Activated CD8-positive, alpha-beta T cell treated with anti-CD3 and anti-CD28 coated beads, Interleukin-2, amount 10 ng/mL, durations not matched to agents 7 days and 5 days (primary cell): ENCODE measurements around the gene TIE1. TPM values are rescaled to one million over a fixed set of nuclear protein-coding genes. Genes with fewer than 3 reads are reported as not detected.

Experiments used
- ATAC-seq: fragments of 150-1000 bp; cut with Tn5 transposase; one replicate; pipeline ENCODE4 v1.10.0; 2021; ENCODE audit warnings: moderate library complexity
- CTCF ChIA-PET: fragments of 350-600 bp; sonication (Branson Sonifier 250); formaldehyde crosslinking; loops from one replicate; lab custom pipeline; 2021; ENCODE audit warnings: antibody characterized with exemption; lab: Charles Lee
- POLR2A ChIA-PET: fragments of 350-600 bp; sonication (Branson Sonifier 250); formaldehyde crosslinking; loops from one replicate; lab custom pipeline; 2021; ENCODE audit warnings: antibody characterized with exemption; lab: Charles Lee
- DNase-seq: peaks from one replicate; pipeline ENCODE4 v3.0.0-alpha.2; 2020
- H3K27ac Mint-ChIP-seq: one replicate; pipeline ENCODE4 v1.8.0; 2021; ENCODE audit warnings: mild to moderate bottlenecking, mixed read lengths
- H3K27me3 Mint-ChIP-seq: one replicate; pipeline ENCODE4 v1.8.0; 2021; ENCODE audit warnings: low read depth, mixed read lengths
- H3K36me3 Mint-ChIP-seq: one replicate; pipeline ENCODE4 v1.8.0; 2021; ENCODE audit warnings: low read depth, mixed read lengths
- H3K4me1 Mint-ChIP-seq: one replicate; pipeline ENCODE4 v1.8.0; 2021; ENCODE audit warnings: low read depth, mixed read lengths
- H3K4me3 Mint-ChIP-seq: one replicate; pipeline ENCODE4 v1.8.0; 2021; ENCODE audit warnings: mild to moderate bottlenecking, mixed read lengths
- H3K9me3 Mint-ChIP-seq: one replicate; pipeline ENCODE4 v1.8.0; 2022; ENCODE audit warnings: mixed read lengths; ENCODE audit not compliant: insufficient read depth
- total RNA-seq, 2 experiments: library from RNA; stranded (reverse); gene quantifications; one replicate each; pipeline ENCODE4 v1.2.3, GENCODE V29; 2021

The TIE1 gene
- total RNA-seq, 2 experiments from 2014 or later = 0.53 to 1.3 TPM

DNA sequence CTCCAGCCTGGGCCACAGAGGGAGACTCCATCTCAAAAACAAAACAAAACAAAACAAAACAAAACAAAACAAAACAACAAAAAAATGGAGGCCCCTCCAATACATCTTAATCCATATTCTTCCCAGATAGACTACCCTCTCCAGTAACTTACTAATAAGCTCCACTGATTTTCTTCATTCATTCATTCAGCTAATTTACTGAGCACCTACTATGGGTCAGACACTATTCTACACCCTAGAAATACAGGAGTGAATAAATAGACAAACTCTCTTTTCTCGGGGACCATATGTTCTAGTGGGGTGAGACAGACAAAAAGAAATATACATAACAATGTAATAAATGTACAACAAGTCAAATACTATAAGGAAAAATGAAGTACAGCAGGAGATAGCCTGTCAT, 50.2 kb downstream of the TIE1 start:
- peaks cover 6% of the 10 kb centered on the region for H3K36me3 Mint-ChIP-seq
- no peak for ATAC-seq
- ChIA-PET POLR2A (no interaction called here), CTCF (no interaction called here)
- H3K9me3 Mint-ChIP-seq = no peaks in the 10 kb centered on the region
- H3K27ac Mint-ChIP-seq = no peak overlapping the region
- no peaks in the 10 kb centered on the region for H3K27me3 Mint-ChIP-seq
- H3K4me1 Mint-ChIP-seq = peaks cover 17% of the 10 kb centered on the region
- no peak for DNase-seq
- H3K4me3 Mint-ChIP-seq = no peak overlapping the region

DNA sequence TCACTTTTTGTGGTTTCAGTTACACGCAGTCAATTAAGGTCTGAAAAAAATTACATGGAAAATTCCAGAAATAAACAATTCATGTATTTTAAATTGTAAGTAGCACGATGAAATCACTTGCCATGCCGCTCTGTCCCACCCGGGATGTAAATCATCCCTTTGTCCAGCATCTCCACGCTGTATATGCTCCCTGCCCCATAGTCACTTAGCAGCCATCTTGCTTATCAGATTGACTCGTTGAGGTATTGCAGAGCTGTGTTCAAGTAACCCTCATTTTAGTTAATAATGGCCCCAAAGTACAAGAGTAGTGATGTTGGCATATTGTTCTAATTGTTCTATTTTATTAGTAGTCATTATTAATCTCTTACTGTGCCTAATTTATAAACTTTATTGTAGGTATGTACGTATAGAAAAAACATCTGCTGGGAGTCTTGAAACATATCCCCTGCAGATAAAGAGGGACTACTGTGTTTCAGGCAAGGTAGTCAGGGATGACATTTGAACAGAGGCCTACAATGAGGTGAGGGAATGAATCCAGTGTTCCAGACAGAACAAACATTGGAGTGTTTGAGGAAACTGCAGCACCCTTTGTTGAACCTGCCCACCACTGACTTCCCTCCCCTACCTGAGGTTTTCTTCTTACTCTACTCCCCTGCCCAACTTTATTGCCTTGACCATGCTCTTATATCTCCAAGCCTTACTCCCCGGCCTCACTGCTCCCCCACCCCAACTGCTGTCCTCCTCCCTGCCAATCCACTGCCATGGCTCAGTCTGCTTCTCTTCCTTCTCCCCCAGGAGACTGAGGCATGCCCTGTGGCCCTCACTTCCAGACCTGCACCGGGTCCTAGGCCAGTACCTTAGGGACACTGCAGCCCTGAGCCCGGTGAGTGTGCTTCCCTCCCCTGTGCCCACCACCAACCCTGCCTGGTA, 50.9 kb downstream of the TIE1 start:
- peaks cover 17% of the 10 kb centered on the region for H3K4me1 Mint-ChIP-seq
- DNase-seq (no peak), ATAC-seq (no peak)
- ChIA-PET POLR2A (no interaction called here), CTCF (interaction anchor here (0.8 kb wide), 1 partner anchor 17 kb away, joined by 4 read pairs; the partner anchor contains the start of gene ELOVL1)
- H3K36me3 Mint-ChIP-seq = peaks cover 7% of the 10 kb centered on the region
- H3K27me3 Mint-ChIP-seq = no peaks in the 10 kb centered on the region
- no peak overlapping the region for H3K4me3 Mint-ChIP-seq
- H3K9me3 Mint-ChIP-seq = no peaks in the 10 kb centered on the region
- H3K27ac Mint-ChIP-seq = no peak overlapping the region

DNA sequence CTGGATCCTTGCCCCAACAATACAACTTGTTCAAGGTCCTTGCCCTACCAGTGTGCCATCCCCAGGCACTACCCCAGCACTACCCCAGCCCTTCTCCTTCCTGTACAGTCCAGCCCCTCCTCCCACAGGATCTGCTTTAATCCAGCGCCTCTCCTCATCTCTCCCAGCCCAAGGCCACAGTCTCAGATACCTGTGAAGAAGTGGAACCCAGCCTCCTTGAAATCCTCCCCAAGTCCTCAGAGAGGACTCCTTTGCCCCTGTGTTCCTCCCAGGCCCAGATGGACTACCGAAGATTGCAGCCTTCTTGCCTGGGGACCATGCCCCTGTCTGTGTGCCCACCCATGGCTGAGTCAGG, 51.5 kb downstream of the TIE1 start:
- Mint-ChIP-seq H3K27ac (no peak overlapping the region), H3K4me1 (peaks cover 19% of the 10 kb centered on the region), H3K27me3 (no peaks in the 10 kb centered on the region), H3K4me3 (no peak overlapping the region), H3K36me3 (peaks cover 10% of the 10 kb centered on the region), H3K9me3 (no peaks in the 10 kb centered on the region)
- DNase-seq = no peak
- ChIA-PET POLR2A (interaction anchor here (0.8 kb wide), 1 partner anchor 12 kb away, joined by 3 read pairs; no protein-coding TSS in a partner anchor), CTCF (interaction anchor here (0.8 kb wide), 1 partner anchor 16 kb away, joined by 4 read pairs; the partner anchor contains the start of gene ELOVL1)
- ATAC-seq = no peak

DNA sequence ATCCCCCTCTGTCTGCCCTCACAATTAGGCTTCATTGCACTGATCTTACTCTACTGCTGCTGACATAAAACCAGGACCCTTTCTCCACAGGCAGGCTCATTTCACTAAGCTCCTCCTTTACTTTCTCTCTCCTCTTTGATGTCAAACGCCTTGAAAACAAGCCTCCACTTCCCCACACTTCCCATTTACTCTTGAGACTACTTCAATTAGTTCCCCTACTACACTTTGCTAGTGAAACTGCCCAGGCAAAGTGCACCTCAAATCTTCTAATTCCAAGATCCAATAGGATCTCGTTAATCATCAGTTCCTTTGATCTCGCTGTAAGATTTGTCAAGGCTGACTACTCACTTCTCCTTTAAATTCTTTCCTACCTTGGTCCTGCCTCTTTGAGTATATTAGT, 52.1 kb downstream of the TIE1 start:
- H3K4me3 Mint-ChIP-seq = no peak overlapping the region
- H3K27me3 Mint-ChIP-seq = no peaks in the 10 kb centered on the region
- peaks cover 24% of the 10 kb centered on the region for H3K4me1 Mint-ChIP-seq
- POLR2A ChIA-PET = interaction anchor here (0.8 kb wide), 1 partner anchor 12 kb away, joined by 3 read pairs; no protein-coding TSS in a partner anchor
- H3K36me3 Mint-ChIP-seq = peaks cover 10% of the 10 kb centered on the region
- no peak overlapping the region for H3K27ac Mint-ChIP-seq
- CTCF ChIA-PET = interaction anchor here (0.8 kb wide), 1 partner anchor 15 kb away, joined by 4 read pairs; the partner anchor contains the start of gene ELOVL1
- no peak for DNase-seq
- no peak for ATAC-seq
- H3K9me3 Mint-ChIP-seq = no peaks in the 10 kb centered on the region

DNA sequence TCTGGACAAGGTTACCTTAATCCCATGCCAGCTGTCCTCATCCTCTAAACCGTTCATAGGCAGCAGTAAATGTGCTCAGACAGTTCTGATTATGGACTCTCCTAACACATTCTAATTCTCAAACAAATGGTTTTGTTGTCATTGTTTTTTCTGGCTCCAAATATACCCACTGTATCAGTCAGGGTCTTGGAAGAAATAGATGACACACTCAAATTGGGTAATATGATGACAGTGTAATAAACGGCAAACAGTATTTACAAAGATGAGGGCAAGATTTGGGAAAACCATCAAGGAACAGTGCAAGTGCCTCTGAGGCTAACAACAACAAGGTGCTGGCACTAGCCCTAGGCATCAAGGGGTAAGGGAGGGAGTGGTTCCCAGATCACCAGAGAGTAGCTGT, 53.7 kb downstream of the TIE1 start:
- Mint-ChIP-seq H3K9me3 (no peaks in the 10 kb centered on the region), H3K4me3 (no peak overlapping the region), H3K4me1 (peaks cover 26% of the 10 kb centered on the region), H3K27me3 (no peaks in the 10 kb centered on the region), H3K36me3 (peaks cover 15% of the 10 kb centered on the region), H3K27ac (no peak overlapping the region)
- POLR2A ChIA-PET = interaction anchor here (1.2 kb wide), 1 partner anchor 12 kb away, joined by 3 read pairs; no protein-coding TSS in a partner anchor
- ATAC-seq (no peak), DNase-seq (no peak)
- CTCF ChIA-PET = interaction anchor here (0.6 kb wide), 1 partner anchor 104 kb away, joined by 3 read pairs; no protein-coding TSS in a partner anchor

DNA sequence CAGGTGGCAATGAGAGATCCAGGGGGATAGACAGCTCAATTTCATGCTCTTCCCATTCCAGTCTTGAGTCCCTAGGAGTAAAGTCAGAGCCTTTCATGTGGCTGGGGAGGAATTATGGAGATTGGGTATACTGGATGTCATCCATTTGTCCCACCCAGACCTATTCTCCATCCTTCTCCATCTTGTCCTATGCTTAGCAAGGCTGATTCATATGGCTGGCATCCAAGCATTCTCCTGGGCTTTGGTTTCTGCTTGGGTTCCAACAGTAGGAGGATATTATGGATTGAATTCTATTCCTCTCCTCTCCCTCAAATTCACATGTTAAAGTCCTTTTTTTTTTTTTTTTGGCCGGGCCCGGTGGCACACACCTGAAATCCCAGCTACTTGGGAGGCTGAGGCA, 54.2 kb downstream of the TIE1 start:
- ChIA-PET POLR2A (interaction anchor here (1.2 kb wide), 1 partner anchor 11 kb away, joined by 3 read pairs; no protein-coding TSS in a partner anchor), CTCF (interaction anchor here (0.6 kb wide), 1 partner anchor 104 kb away, joined by 3 read pairs; no protein-coding TSS in a partner anchor)
- Mint-ChIP-seq H3K27ac (no peak overlapping the region), H3K4me3 (no peak overlapping the region), H3K9me3 (no peaks in the 10 kb centered on the region), H3K27me3 (no peaks in the 10 kb centered on the region), H3K4me1 (peaks cover 26% of the 10 kb centered on the region), H3K36me3 (peaks cover 19% of the 10 kb centered on the region)
- DNase-seq (no peak), ATAC-seq (no peak)

DNA sequence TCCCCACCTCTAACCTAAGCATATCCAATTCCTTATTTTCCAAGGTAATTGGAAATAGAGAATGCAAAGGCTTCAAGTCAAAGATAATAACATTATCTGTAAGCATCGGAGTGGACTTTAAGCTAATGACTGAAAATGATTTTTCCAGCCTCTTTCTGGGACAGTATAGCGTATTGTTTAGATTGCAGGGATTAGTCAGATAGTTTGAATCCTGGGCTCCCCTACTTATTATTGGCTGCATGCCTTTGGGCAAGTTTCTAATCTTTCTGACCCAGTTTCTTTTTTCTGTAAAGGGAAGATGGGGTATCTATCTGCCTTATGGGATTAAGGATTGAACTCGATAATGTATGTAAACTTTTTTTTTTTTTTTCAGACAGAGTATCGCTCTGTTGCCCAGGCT, 56.5 kb downstream of the TIE1 start:
- H3K27me3 Mint-ChIP-seq = no peaks in the 10 kb centered on the region
- peaks cover 46% of the 10 kb centered on the region for H3K4me1 Mint-ChIP-seq
- H3K9me3 Mint-ChIP-seq = no peaks in the 10 kb centered on the region
- ChIA-PET POLR2A (interaction anchor here (0.8 kb wide), 1 partner anchor 11 kb away, joined by 5 read pairs; no protein-coding TSS in a partner anchor), CTCF (interaction anchor here (1.0 to 3.7 kb wide), 3 partner anchors 10 to 115 kb away, joined by 3 to 16 read pairs (median 3); partner anchors contain the start of gene ELOVL1)
- no peak for ATAC-seq
- H3K27ac Mint-ChIP-seq = no peak overlapping the region
- peaks cover 43% of the 10 kb centered on the region for H3K36me3 Mint-ChIP-seq
- peak overlapping the region; percentile 95 for H3K4me3 Mint-ChIP-seq
- no peak for DNase-seq

DNA sequence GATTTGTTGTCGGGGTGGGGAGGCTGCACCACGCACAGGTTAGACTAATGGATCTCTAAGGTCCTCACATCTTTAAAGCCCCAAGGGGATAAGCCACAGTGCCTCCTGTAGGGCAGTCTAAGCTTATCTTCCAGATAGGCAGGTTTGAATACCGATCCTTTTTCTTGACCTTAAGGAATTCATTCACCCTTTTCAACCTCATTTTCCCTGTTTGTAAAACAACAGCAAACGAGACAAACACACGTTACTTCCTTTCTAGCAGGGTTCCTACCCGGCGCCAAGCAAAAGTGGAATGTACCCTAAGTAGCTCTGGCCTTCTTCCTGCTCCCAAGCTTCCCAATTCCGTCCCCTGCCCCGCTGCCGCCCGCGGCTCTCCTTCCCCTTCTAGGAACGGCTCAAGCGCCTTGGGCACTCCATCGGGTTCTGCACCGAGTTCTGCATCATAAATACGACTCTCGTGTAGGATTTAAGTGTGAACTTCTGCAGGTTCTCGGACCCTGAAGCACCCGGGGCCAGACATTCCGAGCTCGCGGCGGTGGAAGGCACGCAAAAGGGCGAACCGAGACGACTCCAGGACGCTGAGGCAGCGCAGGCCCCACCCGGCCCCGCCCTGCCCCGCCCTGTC, 57.5 kb downstream of the TIE1 start:
- H3K9me3 Mint-ChIP-seq = no peaks in the 10 kb centered on the region
- POLR2A ChIA-PET = interaction anchor here (0.6 to 2.9 kb wide), 12 partner anchors 9 to 1282 kb away, joined by 3 to 22 read pairs (median 3); partner anchors contain the start of genes CFAP57, EBNA1BP2, ELOVL1 and KDM4A
- no peak for ATAC-seq
- peak overlapping the region; percentile 95 for H3K4me3 Mint-ChIP-seq
- CTCF ChIA-PET = interaction anchor here (0.9 to 3.7 kb wide), 13 partner anchors 9 to 512 kb away, joined by 3 to 16 read pairs (median 3); partner anchors contain the start of genes C1orf210, ELOVL1, HYI and ZNF691
- no peaks in the 10 kb centered on the region for H3K27me3 Mint-ChIP-seq
- peaks cover 51% of the 10 kb centered on the region for H3K36me3 Mint-ChIP-seq
- peaks cover 46% of the 10 kb centered on the region for H3K4me1 Mint-ChIP-seq
- DNase-seq = peak; percentile 45
- peak overlapping the region; percentile 92 for H3K27ac Mint-ChIP-seq

DNA sequence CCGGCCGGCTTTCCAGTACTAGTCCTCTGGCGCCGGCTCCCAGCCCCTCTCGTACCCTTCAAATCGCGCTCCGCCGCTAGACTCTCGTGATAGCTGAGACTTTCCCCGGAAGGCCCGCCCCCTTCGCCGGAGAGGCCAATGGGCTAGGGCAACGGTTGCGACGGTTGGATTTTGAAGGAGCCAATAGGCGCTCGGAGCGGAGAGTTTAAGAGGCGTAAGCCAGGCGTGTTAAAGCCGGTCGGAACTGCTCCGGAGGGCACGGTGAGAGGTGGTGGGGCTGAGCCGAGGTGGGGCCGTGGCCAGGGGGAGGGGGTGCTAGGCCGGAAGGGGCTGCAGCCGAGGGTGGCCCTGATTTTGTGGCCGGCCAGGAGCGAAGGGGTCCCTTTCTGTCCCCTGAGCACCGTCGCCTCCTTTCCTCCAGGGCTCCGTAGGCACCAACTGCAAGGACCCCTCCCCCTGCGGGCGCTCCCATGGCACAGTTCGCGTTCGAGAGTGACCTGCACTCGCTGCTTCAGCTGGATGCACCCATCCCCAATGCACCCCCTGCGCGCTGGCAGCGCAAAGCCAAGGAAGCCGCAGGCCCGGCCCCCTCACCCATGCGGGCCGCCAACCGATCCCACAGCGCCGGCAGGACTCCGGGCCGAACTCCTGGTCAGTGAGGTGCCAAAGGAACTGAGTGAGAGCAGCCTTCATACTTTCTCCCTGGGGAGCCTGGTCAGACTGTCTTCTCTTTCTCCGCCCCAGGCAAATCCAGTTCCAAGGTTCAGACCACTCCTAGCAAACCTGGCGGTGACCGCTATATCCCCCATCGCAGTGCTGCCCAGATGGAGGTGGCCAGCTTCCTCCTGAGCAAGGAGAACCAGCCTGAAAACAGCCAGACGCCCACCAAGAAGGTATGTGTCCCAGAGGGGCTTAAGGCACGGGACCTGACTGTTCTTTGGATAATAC, 58.2 kb downstream of the TIE1 start, which contains the start of gene CDC20:
TSS of gene CDC20 (plus strand) at position 236 of the 948 bp plus-strand sequence. CDS start at position 471, 235 bp downstream.
- peaks cover 58% of the 10 kb centered on the region for H3K36me3 Mint-ChIP-seq
- DNase-seq (peak; percentile 100), ATAC-seq (peak; percentile 99)
- POLR2A ChIA-PET = interaction anchor here (0.6 to 2.9 kb wide), 11 partner anchors 8 to 1281 kb away, joined by 3 to 22 read pairs (median 3); partner anchors contain the start of genes CFAP57, EBNA1BP2, ELOVL1 and MED8
- H3K27ac Mint-ChIP-seq = peak within 1 kb of the TSS; percentile 92
- peak within 1 kb of the TSS; percentile 95 for H3K4me3 Mint-ChIP-seq
- H3K9me3 Mint-ChIP-seq = no peaks in the 10 kb centered on the region
- H3K27me3 Mint-ChIP-seq = no peaks in the 10 kb centered on the region
- CTCF ChIA-PET = interaction anchor here (0.9 to 3.7 kb wide), 12 partner anchors 9 to 513 kb away, joined by 3 to 16 read pairs (median 4); partner anchors contain the start of genes C1orf210, ELOVL1, HYI and ZNF691
- H3K4me1 Mint-ChIP-seq = peaks cover 54% of the 10 kb centered on the region

DNA sequence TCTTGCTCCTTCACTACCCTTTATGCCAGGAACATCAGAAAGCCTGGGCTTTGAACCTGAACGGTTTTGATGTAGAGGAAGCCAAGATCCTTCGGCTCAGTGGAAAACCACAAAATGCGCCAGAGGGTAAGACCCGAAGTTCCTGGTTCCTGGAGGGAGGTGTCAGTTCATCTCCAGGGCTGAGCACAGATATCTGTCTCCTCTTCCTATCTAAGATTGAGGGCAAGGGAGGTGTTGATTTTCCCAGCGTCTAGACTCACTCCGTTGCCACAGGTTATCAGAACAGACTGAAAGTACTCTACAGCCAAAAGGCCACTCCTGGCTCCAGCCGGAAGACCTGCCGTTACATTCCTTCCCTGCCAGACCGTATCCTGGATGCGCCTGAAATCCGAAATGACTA, 58.9 kb downstream of the TIE1 start:
- ChIA-PET POLR2A (interaction anchor here (2.0 to 2.9 kb wide), 3 partner anchors 8 to 120 kb away, joined by 7 to 22 read pairs (median 16); partner anchors contain the start of genes ELOVL1, MED8 and SZT2), CTCF (interaction anchor here (0.7 kb wide), 1 partner anchor 9 kb away, joined by 4 read pairs; no protein-coding TSS in a partner anchor)
- no peaks in the 10 kb centered on the region for H3K9me3 Mint-ChIP-seq
- peak overlapping the region; percentile 87 for H3K27ac Mint-ChIP-seq
- H3K4me1 Mint-ChIP-seq = peaks cover 60% of the 10 kb centered on the region
- peaks cover 62% of the 10 kb centered on the region for H3K36me3 Mint-ChIP-seq
- DNase-seq (no peak), ATAC-seq (no peak)
- H3K27me3 Mint-ChIP-seq = no peaks in the 10 kb centered on the region
- H3K4me3 Mint-ChIP-seq = peak overlapping the region; percentile 95
